GM10266 (cell line): ENCODE data around the gene MXRA8.
A peak's percentile ranks its signal among the peaks of the same experiment; 100 is the strongest.
"Not testable (repeated sequence)": the region's sequence is repeated elsewhere in the genome, so short reads cannot be mapped to it uniquely, and the experiment has no call there.

Experiments
- DNase-seq: peaks from one replicate; pipeline ENCODE4 v3.0.0; 2012; ENCODE audit errors: extremely low spot score
- TF ChIP-seq, protein P1 (sequence below): IDR thresholded peaks from 2 replicates; pipeline ENCODE4 v1.5.1; 2012; ENCODE audit warnings: mild to moderate bottlenecking, low read depth; ENCODE audit not compliant: control insufficient read depth, insufficient read depth; ENCODE audit errors: missing control alignments

The MXRA8 gene, protein sequence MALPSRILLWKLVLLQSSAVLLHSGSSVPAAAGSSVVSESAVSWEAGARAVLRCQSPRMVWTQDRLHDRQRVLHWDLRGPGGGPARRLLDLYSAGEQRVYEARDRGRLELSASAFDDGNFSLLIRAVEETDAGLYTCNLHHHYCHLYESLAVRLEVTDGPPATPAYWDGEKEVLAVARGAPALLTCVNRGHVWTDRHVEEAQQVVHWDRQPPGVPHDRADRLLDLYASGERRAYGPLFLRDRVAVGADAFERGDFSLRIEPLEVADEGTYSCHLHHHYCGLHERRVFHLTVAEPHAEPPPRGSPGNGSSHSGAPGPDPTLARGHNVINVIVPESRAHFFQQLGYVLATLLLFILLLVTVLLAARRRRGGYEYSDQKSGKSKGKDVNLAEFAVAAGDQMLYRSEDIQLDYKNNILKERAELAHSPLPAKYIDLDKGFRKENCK

DNA sequence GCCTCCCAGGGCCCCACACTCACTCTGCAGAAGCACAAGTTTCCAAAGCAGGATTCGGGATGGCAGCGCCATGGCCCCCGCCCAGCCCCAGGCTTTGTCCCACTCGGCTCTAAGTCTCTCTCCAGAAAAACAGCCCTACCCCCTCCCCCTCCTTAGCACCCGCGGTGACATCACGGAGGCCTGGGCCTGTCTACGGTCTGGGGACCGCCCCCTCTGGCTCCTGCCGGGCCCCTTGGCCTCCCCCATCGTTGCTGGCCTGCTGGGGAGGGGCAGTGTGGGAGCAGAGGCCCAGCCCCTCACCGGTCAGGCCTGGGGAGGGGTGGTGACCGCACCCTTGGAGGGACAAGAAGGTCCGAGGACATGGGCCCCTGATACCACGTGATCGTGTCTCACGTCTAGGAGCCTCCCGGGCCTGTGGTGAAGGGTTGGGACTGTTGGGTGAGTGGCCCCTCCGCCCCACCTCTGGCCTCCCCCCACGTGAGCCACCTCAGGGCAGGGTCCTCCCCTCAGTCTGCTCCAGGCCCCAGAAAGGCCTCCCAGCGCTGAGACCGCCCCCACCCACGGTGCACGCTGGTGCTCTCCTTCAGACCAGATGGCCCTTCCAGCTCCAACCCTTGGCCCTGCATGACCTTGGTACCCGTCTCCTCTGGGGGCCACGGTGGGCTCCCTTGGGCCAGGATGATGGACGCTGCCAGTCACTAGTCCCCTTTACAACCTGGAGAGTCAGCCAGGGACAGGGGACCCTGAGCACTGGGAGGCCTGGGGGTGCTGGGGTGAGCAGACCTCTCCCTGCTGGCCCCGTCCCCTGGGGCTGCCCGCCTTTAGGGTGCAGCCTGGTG, at the start of gene MXRA8:
Gene MXRA8, minus strand, starts transcription at position 123 of the 839 bp plus-strand sequence. Its CDS starts 51 bp downstream, at position 72.
- DNase-seq = no peak
- TF ChIP-seq, protein P1, sequence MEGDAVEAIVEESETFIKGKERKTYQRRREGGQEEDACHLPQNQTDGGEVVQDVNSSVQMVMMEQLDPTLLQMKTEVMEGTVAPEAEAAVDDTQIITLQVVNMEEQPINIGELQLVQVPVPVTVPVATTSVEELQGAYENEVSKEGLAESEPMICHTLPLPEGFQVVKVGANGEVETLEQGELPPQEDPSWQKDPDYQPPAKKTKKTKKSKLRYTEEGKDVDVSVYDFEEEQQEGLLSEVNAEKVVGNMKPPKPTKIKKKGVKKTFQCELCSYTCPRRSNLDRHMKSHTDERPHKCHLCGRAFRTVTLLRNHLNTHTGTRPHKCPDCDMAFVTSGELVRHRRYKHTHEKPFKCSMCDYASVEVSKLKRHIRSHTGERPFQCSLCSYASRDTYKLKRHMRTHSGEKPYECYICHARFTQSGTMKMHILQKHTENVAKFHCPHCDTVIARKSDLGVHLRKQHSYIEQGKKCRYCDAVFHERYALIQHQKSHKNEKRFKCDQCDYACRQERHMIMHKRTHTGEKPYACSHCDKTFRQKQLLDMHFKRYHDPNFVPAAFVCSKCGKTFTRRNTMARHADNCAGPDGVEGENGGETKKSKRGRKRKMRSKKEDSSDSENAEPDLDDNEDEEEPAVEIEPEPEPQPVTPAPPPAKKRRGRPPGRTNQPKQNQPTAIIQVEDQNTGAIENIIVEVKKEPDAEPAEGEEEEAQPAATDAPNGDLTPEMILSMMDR = no peak

DNA sequence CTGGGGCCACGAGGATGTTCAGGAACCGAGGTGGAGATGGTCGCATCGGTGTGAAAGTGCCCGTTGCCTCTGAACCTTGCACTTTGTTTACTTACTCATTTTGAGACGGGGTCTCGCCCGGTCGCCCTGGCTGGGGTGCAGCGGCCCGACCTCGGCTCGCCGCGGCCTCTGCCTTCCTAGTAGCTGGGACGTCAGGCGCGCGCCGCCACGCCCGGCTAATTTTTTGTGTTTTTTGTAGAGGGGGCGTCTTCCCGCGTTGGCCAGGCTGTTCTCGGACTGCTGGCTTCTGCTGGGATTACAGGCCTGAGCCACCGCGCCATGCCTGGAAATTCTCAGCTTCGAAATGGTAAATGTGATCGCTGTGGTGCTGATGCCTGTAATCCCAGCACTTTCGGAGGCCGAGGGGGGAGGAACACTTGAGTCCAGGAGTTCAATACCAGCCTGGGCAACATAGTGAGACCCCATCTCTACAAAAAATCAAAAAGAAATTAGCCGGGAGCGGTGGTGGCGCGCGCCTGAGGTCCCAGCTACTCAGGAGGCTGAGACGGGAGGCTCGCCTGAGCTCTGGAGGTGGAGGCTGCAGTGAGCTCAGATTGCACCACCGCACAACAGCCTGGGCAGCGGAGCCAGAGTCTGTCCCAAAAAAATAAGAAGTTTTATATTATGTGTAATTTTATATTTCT, 49.4 kb upstream of the MXRA8 start:
- DNase-seq = no peak
- TF ChIP-seq, protein P1 = no peak

DNA sequence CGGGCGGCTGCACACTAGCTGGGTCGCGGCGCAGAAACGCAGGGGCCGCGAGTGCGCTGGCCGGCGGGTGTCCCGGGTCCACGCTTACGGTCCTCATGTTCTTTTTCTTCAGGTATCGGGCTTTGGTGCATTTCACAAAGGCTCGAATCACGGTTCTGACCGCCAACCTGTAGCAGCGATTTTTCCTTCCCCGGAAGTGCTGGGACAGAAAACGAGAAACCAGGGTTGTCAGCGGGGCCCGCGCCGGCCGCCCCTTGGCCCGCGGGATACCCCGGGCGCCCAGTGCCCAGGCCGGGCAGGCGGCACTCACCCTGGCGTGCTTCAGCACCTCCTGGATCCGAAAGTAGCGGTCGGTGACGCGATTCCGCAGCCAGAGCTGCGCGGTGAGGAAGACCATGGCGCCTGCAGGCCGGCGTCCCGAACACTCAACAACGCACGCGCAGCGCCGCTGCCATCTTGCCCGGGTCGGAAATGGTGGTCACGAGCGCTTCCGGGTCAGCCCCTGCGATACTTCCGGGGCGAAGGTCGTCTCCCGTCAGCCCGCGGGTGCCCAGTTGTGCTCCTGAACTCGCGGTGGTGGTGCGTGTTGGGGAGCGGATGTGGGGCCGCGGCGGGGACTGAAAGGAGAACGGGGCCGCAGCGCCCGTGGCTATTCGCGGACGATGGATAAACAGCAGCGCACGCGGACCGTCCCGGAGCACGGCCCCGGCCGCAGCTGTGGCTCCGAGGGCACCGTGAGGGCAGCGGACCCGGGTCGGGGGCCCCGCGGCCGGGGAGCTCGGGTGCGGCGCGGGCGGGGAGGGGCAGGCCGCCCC, 48.7 kb upstream of the MXRA8 start, which contains the start of gene MRPL20:
Gene MRPL20, minus strand, starts transcription at position 473 of the 815 bp plus-strand sequence. Its CDS starts 76 bp downstream, at position 397.
- peak; percentile 99 for DNase-seq
- TF ChIP-seq, protein P1 = no peak

DNA sequence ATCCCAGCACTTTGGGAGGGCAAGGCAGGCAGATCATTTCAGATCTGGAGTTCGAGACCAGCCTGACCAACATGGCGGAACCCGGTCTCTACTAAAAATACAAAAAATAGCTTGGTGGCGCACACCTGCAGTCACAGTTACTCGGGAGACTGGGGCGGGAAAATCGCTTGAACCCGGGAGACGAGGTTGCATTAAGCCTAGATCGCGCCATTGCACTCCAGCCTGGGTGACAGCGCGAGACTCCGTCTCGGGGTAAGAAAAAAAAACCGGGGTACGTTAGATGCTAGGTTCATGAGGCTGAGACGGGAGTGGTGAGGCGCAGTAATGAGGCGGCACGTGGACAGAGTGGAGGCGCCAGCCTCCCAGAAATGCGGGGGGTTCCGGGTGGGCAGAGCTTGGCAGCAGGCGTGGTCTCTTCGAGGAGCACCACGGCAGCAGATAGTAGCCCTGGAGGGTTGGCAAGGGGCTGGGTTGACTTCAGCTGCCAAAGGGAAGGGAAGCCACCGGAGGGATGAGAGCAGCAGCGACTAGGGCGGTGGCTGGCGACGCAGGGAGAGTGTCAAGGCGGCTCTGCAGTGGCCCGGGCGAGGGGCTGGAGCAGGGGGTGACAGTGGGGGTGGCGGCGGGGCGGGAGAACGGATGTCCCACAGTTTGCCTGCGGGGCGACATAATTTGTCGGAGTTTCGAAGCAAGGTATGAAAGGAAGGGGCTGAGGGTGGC, 47.9 kb upstream of the MXRA8 start:
- DNase-seq = no peak

DNA sequence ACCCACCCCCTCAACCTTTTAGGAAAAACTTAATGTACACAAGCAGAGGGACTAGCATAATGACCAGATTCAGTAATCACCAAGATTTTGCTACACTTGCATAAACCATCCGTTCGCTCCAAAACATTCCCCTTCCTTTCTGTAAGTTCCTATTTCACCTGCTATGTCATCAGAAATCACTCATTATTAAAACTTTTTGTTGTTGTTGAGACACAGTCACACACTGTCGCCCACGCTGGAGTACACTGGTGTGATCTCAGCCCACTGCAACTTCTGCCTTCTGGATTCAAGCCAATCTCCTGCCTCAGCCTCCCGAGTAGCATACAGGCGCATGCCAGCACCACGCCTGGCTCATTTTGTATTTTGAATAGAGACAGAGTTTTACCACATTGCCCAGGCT, 45.3 kb upstream of the MXRA8 start:
- TF ChIP-seq, protein P1 = no peak
- DNase-seq = no peak

More for the DNA sequence above, 47.9 kb upstream of the MXRA8 start:
- TF ChIP-seq, protein P1 = no peak

DNA sequence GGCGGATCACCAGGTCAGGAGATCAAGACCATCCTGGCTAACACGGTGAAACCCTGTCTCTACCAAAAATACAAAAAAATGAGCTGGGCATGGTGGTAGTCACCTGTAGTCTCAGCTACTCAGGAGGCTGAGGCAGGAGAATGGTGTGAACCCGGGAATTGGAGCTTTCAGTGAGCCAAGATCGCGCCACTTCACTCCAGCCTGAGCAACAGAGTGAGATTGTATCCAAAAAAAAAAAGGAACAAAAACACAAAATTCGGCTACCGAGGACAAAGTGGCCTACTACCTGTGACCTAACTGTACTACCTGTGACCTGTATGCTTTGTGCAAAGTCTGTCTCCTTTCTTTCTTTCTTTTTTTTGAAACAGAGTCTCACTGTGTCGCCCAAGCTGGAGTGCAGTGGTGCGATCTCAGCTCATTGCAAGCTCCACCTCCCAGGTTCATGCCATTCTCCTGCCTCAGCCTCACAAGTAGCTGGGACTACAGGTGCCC, 44.6 kb upstream of the MXRA8 start:
- not testable (repeated sequence) for DNase-seq
